Limb (tissue), 2 donors: ENCODE results near the gene CIB1.
"Not testable (repeated sequence)": the region's sequence is repeated elsewhere in the genome, so short reads cannot be mapped to it uniquely, and the experiment has no call there.

ENCODE experiments used
- DNase-seq, 2 donors: peaks; one replicate each; pipeline ENCODE4 v3.0.0-alpha.2; 2016; ENCODE audit errors: extremely low spot score in 2 of 2

CIB1 gene

DNA sequence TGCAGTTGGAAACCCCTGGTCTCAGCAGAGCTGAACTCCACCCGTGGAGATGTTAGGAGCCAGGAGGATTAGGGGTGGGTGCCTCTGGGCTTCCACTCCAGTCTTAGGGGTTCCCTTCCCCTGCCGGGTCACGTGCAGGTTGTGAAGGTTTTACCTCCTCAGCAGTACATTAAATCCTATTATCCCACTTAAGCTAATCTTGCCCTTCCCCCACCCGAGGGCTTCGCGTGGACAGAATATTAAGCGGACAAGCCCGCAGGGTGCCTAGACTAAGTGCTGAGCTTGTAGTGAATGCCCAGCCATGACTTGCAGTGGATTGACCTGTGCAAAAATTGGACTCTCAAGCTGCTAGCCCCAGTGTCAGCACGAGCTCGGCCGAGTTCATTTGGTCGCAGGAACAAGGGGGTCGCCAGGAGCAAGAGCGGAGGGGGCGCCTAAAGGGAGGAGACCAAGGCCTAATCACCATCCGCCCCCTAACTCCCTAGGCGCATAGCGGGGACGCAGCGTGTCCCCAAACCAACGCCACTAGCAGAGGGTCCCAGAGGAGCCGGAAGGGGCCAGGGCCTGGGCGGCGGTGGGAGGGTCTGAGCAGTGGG is 33.1 kb downstream of the CIB1 start:
- DNase-seq = no peak

DNA sequence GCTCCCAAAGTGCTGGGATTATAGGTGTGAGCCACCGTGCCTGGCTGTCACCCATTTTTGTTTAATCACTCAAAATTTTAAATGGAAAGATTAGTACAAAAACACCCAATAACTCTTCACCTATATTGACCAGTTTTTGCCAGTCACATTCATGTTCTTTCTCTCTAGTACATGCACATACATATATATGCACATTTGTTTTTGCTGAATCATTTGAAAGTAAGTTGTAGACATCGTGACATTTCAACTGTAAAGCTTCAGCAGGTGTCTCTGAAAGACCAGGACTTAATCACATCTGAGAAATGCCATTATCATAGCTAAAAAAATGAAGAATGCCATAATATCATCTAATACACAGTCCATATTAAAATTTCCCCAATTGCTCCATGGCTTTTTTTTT is 39.1 kb downstream of the CIB1 start:
- no peak for DNase-seq

DNA sequence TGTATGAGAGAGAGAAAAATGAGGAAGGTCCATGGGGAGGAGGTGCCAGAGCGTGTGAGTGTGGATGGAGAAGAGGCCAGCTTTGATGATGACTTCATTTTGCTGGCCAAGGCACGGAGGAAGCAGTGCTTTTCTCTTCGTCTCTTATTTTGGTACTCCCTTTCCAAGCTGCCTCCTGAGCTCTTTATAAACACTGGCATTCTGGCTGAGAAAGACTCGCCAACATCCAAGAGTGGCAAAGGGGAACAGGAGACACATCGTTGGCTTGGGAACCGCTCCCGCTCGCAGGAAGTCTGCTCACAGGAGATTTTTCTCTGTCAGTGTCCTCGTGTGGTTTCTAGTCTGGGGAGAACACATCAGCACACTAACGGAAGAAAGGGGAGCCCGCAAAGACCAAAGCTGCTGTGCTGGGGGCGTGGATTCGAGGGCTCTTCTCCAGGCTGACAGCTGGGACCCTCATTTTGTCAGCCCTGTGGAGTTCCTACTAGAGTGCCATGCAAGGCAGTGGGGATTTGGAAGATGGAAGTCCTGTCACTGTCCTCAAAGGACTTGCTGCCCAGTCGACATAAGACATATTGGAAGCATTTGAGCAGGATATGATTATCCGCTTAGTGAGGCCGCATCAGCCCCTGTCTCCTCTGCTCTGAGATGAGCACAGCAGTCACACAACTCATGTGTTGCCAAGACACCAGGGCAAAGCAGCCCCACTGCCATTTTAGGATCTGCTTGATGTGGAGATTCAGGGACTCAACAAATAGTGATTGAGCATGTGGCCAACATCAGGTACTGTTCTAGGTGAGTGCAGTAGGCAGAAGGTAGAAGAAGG is 40.6 kb downstream of the CIB1 start:
- DNase-seq = no peak

DNA sequence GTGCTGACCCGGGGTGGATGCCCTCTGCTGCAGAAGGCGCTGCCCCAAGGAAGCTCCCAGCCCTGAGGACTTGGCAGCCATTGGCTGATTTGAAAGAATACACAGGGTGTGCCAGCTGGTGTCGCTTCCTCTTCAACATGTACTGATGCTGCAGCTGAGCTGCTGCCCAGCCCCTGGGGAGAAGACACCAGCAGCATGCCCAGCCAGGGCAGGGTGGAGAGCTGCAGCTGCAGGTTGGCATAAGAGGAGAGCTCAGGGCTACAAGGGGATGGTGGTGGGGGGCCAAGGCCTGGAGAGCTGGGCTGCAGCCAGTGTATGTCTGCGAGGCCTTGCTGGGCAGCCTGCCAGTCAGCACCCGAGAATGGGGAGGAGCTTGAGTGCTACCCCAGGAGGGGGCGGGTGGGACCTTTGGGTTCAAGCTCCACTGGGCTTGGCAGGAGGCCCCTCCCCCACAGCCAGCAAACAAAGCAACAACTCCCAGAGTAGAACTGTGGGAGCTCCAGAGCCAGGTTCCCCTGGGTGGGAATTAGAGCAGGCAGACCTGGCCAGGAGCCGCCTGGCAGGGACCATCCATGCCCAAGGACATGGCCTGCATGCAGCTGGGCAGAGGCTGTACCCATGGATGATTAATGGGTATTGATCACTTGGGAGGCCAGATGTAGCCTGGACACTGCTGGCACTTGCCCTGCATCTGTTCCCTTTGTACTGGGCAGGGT is 41.8 kb downstream of the CIB1 start:
- peak; percentile 15 to 74 for DNase-seq

DNA sequence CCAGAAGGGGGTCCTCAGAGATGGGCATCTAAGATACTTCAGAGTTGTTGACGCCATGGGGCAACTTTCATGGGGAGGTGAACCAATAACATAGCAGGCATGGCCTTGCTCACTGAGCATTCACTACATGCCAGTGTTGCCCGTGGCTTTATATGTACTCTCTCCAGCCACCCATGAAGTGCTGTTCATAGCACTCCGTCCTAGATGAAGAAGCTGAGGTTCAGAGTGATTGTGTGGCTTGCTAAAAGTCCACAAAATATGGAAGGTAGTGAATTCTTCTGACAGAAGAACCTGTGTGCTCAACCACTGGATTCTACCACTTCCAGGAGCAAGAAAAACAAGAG is 42.4 kb downstream of the CIB1 start:
- no peak for DNase-seq

DNA sequence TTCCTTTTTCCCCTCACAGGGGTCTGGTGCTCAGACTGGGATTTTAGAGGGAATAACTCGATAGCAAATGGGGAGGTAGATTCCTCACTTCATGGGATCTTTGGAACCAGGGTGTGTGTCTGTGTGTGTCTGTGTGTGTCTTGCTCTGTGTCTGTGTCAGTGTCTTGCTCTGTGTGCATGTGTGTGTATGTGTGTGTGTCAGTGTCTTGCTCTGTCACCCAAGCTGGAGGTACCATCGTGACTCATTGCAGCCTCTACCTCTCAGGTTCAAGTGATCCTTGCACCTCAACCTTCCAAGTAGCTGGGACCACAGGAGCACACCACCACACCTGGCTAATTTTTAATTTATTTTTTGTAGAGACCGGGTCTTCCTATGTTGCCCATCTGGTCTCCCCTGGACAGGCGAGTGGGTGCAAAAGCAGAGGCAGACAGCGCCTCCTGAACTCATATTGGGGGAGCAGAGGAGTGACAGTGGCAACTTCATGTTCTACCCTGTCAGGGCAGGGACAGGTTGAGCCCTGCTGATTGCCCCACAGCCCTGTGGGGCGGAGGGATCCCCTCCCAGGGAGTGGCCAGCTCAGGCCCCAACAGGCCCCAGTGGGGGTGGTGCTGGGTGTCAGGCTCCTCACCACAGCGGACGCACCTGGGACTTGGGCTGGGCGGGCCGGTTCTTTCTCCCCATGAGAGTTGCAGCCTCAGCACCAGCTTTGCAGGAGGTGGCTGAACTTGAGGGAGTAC is 43.0 kb downstream of the CIB1 start:
- no peak for DNase-seq

DNA sequence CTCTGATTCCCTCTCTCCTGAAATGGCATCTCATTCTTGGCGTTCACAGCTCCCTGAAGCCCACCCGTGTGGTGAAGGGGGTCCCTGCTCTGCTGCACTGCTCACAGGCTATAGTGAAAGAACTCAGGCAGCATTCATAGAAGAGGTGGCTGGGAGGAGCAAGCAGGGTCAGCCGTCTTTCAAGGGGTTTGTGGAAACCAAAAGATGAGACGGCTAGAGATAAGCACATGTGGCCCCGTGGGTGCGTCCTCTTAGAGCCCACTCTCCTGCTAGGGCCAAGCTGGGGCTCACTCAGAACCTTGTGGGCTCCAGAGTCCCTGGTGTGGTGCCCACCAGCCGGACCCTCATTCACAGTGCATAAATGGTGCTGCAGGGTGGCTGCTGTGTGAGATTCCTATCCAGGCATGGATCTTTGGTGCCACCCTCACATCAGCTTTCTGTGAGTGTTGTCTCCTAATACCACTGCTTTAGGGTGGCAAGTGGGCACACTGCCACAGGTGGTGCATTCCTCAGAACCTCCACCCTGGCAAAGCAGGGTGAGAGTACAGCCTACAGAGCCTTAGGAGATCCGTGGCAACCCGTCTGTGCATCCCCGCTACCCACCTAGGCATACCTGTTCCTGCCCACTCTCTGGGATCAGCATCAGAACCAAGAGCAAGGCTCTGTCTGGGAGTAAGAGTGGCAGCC is 43.8 kb downstream of the CIB1 start:
- no peak for DNase-seq

DNA sequence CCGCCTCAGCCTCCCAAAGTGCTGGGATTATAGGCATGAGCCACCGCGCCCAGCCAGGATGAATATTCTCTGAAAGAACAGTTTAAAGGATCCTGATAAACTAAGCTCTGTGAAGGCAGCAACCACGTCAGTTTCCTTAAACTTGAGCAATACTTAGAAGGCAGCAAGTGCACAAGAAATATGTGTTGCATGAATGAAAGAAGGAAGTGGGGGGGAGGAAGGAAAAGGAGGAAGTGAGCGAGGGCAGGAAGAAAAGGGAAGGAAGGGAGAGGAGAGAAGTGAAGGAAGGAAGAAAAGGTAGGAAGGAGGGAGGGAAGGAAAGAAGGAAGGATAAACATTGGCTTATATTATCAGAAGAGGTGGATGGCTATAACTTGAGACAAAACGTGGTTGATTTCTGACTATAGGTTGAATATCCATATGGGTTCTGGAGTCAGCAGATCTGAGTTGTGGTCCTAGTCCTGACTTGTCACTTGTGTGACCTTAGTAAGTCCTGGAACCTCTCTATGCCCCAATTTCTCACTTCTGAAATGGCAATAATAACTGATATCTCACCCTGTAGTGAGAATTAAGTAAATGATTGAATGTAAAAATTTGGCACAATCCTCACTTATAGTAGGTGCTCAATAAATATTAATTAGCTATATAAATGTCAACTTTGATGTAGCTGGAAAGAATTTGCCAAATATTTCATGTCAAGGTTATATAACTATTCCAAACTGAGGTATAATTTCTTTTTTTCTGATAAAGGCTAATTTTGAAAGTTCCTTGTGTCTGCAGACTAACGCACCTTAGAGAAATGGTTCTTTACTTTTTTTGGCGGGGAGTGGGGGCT is 44.6 kb downstream of the CIB1 start:
- no peak for DNase-seq

DNA sequence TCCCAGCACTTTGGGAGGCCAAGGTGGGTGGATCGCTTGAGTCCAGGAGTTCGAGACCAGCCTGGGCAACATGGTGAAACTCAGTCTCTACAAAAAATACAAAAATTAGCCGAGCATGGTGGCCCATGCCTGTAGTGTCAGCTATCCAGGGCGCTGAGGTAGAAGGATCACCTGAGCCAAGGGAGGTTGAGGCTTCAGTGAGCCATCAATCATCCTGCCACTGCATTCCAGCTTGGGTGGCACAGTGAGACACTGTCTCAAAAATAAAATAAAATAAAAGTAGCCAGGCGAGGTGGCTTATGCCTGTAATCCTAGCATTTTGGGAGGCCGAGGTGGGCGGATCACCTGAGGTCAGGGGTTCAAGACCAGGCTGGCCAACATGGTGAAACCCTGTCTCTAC is 45.7 kb downstream of the CIB1 start:
- not testable (repeated sequence) for DNase-seq

DNA sequence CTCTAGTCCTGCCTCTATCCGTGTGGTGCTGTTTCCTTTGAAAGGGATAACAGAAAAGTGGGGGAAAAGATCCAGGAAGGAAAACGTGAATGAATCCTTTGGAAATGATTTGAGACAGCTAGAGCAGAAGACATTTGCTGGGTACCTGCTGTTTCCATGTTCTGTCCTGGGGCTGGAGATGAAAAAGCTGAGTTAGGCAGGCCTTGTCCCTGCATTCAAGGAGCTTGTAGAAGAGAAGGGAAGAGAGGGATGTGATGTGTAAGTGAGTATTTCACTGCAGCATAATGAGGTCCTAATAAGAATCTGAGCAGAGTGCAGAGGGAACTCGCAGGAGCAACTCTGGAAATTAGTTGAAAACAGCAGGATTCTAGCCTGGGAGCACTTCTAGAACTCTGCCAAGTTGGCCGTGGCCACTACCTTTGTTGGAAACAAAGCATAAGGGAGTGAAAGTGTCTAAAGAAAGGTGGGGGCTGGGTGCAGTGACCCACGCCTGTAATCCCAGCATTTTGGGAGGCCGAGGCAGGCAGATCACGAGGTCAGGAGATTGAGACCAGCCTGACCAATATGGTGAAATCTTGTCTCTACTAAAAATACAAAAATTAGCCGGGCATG is 46.4 kb downstream of the CIB1 start:
- no peak for DNase-seq

DNA sequence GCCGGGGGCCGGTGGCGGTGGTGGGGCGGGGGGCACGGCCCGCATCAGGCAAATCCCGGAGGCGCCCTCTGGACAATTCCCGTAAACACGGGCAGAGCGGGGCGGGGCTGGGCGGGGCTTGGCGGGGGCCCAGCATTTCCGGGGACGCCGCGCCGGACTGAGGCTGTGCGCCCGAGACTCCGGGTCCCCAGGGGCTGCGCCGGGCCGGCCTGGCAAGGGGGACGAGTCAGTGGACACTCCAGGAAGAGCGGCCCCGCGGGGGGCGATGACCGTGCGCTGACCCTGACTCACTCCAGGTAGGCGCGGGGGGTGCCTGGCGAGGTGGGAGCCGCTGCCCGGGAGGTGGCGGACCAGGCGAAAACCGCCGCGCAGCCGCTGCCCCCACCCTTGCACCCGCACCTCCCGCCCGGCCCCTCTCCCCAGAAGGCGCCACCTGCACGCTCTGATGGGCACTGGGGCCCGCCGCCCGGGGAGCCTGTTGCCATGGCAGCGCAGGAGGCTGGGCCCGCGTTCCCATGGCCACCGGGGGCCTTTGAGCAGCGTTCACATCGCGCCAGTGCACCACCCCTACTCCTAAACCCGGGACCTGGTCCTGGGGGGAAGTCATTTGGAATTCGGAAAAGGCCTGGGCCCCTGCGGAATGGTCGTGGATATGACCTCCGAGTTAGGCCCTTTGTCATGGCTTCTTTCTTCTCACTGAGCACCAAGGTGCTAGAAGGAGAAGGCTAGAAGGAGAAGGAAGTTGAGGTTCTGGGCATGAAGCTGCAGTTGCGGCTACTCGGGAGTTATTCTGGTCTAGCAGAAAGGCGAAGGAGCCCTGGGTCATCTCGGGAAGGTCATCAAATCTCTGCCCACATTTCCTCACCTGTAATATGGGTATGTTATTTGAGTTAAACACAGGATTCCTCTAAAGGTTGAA is 48.7 kb downstream of the CIB1 start:
- DNase-seq = peak in 1 of 2 donors; percentile 83

DNA sequence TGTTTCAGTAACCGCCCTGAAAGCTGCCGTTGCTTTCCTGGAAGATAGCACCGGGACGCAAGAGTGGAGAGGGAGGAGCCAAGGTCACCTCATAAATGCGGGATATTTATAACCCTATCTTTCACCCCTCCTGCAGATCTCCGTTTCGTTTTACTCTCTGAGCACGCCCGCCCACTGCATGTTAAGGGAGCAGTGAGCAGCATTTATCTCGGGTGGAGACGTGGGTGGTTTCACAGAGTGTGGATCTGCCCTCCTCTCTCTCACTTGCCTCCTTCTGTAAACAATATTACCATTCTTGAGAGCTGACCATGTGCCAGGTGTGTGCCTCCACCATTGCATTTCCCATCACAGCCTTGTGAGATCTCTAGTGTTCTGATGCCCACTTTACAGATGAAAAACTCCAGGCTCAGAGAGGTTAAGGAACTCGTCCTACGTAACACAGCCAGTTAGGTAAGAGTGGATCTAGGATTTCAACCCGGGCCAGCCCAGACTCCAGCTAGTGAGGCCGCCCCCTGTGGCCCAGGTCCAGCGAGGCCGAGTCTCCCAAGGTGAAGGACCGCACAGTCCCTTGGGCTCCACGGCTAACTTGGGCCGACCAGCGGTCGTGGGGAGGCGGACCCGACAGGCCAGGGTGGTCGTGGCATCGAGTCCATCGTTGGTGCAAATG is 49.5 kb downstream of the CIB1 start:
- DNase-seq = no peak

DNA sequence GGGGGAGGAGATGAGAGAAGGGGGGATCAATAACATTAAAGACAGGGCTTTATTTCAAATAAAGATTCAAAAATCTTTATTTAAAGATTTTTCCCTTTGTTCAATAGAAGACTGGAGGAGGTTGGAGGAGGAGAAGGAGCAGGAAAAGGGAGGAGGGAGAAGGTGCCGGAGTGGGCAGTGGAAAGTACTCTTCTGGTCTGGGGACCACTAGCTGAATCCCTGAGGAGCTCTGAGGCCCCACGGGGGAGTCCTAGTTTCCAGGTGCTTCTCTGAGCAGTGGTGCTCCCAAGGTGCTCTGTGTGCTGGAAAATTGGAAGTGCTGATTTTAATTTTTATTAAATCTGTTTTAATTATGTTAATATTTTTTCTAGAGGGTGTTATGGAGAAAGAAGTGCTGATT is 52.0 kb downstream of the CIB1 start:
- no peak for DNase-seq
